Tibial nerve (tissue), 4 donors: ENCODE data around the gene COQ8A. TPM values are rescaled to one million over a fixed set of nuclear protein-coding genes. Genes with fewer than 3 reads are reported as not detected.
"Not testable (repeated sequence)": the region's sequence is repeated elsewhere in the genome, so short reads cannot be mapped to it uniquely, and the experiment has no call there.

Experiments used
- DNase-seq, 2 donors: peaks; one replicate each; pipeline ENCODE4 v3.0.0-alpha.2; 2019; ENCODE audit warnings: low spot score in 2 of 2
- H3K27ac ChIP-seq, 4 donors: fragments of 200-600 bp; sonication (generic) in 3 of 4; one replicate each; pipeline ENCODE4 v1.5.1; 2017 to 2019; ENCODE audit warnings: mild to moderate bottlenecking in 1 of 4
- H3K27me3 ChIP-seq, 2 donors: fragments of 200-600 bp; sonication (generic) in 1 of 2; one replicate each; pipeline versions ENCODE4 v1.5.1 to v1.6.0; 2017 to 2019
- H3K36me3 ChIP-seq, 3 donors: fragments of 200-600 bp; sonication (generic); one replicate each; pipeline ENCODE4 v1.5.1; 2018 to 2019
- H3K4me1 ChIP-seq, 4 donors: fragments of 200-600 bp; sonication (generic) in 3 of 4; one replicate each; pipeline ENCODE4 v1.5.1; 2017 to 2019
- H3K4me3 ChIP-seq, 4 donors: fragments of 200-600 bp; sonication (generic) in 3 of 4; one replicate each; pipeline ENCODE4 v1.5.1; 2017 to 2019; ENCODE audit warnings: mild to moderate bottlenecking in 1 of 4, moderate library complexity in 1 of 4
- H3K9me3 ChIP-seq, 4 donors: fragments of 200-600 bp; sonication (generic) in 3 of 4; one replicate each; pipeline ENCODE4 v1.5.1; 2017 to 2019
- CTCF ChIP-seq, 5 experiments: fragments of 200-600 bp in 3 of 5; fragments of 450-650 bp in 2 of 5; sonication (generic) in 3 of 5; IDR thresholded peaks; one replicate each; pipeline ENCODE4 v1.5.1; 2016 to 2019; ENCODE audit warnings: antibody characterized with exemption in 5 of 5, mild to moderate bottlenecking in 3 of 5, moderate library complexity in 2 of 5
- EP300 ChIP-seq, 2 donors: sonication (generic); formaldehyde crosslinking; IDR thresholded peaks; one replicate each; pipeline ENCODE4 v1.6.1; 2017; ENCODE audit warnings: antibody characterized with exemption in 2 of 2, mild to moderate bottlenecking in 1 of 2
- POLR2A ChIP-seq, 2 donors: fragments of 450-650 bp; IDR thresholded peaks; one replicate each; pipeline ENCODE4 v1.6.1; 2017; ENCODE audit warnings: antibody characterized with exemption in 2 of 2, mild to moderate bottlenecking in 2 of 2, moderate library complexity in 2 of 2
- WGBS, 2 donors: methylation state at CpG; one replicate each; pipeline ENCODE4 v1.1.5; 2018; 5-methylcytosine and 5-hydroxymethylcytosine counted together
- total RNA-seq, 4 donors: library from RNA; depleted of rRNA; stranded (reverse); fragments of >200 nt; gene quantifications; one replicate each; pipeline ENCODE4 v1.1.0, GENCODE V29; 2016

COQ8A gene
- total RNA-seq, 4 donors from 2014 or later, result 39.9 to 60.7 (median 55.5) TPM

- 55 to 62% methylated on average over 12 to 18 of the region's 18 CpGs for WGBS, 2 donors
- DNase-seq, result no peak
- peaks cover 0 to 17% (median 0%) of the 10 kb centered on the region in 3 donors for H3K36me3 ChIP-seq
- peaks cover 0 to 4% (median 0%) of the 10 kb centered on the region in 4 donors for H3K9me3 ChIP-seq
- peaks cover 0 to 19% (median 9%) of the 10 kb centered on the region in 4 donors for H3K4me1 ChIP-seq
- TF ChIP-seq CTCF (IDR thresholded peaks at IDR 0.05) (no peak), EP300 (IDR thresholded peaks at IDR 0.05) (no peak), POLR2A (IDR thresholded peaks at IDR 0.05) (no peak)
- H3K4me3 ChIP-seq, result no peak overlapping the region
- peak overlapping the region; percentile 17 to 84 (median 59) for H3K27ac ChIP-seq
- H3K27me3 ChIP-seq, result no peaks in the 10 kb centered on the region
These were observed 54.7 kb downstream of the COQ8A start for GRCh38 chr1:226994586-226995364.

DNA sequence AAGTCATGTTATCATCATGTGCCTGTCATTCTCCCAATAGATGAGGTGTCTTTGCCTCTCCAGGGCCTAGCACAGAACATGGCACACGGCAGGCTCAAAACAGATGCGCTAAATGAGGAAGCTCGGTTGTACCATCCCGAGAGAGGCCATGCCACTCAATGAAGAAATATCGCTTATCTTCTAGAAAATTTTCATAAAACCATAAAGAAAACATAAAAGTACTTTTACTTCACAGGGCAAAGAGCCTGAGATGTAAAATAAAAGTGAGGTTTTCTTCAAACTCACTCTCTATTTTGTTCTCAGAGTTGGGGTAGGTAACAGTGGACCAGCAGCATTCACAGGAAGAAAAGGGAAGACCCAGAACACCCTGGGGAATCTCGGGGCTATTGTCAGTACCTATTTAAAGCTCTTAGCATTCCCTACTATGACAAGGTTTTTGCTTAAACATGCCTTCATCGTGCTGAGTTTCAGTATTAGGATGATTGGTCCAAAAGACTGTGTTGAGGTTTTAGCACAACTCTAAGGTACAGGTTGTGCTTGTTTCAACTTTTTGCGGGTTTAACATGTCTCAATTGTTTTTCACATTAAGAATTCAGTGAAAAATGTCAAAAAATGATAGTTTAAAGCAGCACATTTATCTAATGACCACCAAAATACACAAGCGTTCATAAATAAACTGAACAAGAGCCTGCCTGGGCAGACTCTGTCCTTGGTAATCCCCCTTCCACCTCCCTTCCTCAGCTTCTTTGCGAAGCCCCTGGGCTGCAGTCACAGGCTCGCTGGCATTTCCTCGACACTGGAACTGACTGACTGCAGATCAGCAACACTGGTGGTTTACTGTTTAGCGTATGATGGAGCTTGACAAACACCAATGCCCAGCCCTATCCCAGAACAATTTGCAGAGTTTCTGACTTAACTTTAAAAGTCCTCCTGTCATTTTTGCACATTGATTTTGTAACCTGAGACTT is 55.6 kb downstream of the COQ8A start:
- Histone ChIP-seq H3K27me3 (no peaks in the 10 kb centered on the region), H3K27ac (peak overlapping the region in 2 of 4 donors; percentile 72 to 84), H3K4me3 (no peak overlapping the region), H3K36me3 (peaks cover 0 to 21% (median 0%) of the 10 kb centered on the region in 3 donors), H3K9me3 (peaks cover 0 to 4% (median 0%) of the 10 kb centered on the region in 4 donors), H3K4me1 (peaks cover 0 to 19% (median 6%) of the 10 kb centered on the region in 4 donors)
- TF ChIP-seq CTCF (IDR thresholded peaks at IDR 0.05) (no peak), EP300 (IDR thresholded peaks at IDR 0.05) (no peak), POLR2A (IDR thresholded peaks at IDR 0.05) (no peak)
- WGBS, 2 donors, result 75 to 87% methylated on average over 13 of the region's 13 CpGs
- no peak for DNase-seq

DNA sequence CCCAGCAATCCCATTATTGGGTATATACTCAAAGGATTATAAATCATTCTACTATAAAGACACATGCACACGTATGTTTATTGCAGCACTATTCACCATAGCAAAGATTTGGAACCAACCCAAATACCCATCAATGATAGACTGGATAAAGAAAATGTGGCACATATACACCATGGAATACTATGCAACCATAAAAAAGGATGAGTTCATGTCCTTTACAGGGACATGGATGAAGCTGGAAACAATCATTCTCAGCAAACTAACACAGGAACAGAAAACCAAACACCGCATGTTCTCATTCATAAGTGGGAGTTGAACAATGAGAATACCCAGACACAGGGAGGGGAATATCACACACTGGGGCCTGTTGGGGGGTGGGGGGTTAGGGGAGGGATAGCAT is 59.5 kb downstream of the COQ8A start:
- not testable (repeated sequence) for DNase-seq, H3K4me1 ChIP-seq, H3K27me3 ChIP-seq, H3K9me3 ChIP-seq, H3K4me3 ChIP-seq, H3K27ac ChIP-seq
- WGBS, 2 donors, result 100% methylated on average over 2 of the region's 2 CpGs
- H3K36me3 ChIP-seq, result peaks cover 0 to 54% (median 0%) of the 10 kb centered on the region in 3 donors

DNA sequence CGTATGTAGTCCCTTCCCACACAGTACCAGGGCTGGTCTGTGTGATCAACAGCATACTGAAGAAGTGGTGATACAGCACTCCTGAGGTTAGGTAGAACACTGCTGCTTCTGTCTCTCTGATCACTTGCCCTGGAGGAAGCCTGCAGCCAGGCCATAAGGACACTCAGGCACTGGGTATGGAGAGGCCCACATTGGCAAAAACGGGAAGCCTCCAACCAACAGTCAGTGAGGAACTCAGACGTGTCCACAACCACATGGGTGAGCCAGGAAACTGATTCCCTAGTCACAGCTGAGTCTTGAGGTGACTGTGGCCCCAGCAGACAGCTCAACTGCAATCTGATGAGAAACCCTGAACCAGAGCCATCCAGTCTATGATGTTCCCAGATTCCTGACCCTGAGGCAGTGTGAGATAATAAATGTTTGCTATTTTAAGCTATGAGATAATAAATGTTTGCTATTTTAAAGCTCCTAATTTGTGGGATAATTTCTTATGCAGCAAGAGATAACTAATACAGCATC is 62.5 kb downstream of the COQ8A start:
- Histone ChIP-seq H3K36me3 (peaks cover 0 to 64% (median 0%) of the 10 kb centered on the region in 3 donors), H3K27ac (no peak overlapping the region), H3K4me3 (no peak overlapping the region), H3K4me1 (no peaks in the 10 kb centered on the region), H3K27me3 (no peaks in the 10 kb centered on the region), H3K9me3 (peaks cover 0 to 4% (median 0%) of the 10 kb centered on the region in 4 donors)
- no peak for DNase-seq
- WGBS, 2 donors, result 55 to 77% methylated on average over 3 of the region's 3 CpGs
- TF ChIP-seq CTCF (IDR thresholded peaks at IDR 0.05) (no peak), POLR2A (IDR thresholded peaks at IDR 0.05) (no peak), EP300 (IDR thresholded peaks at IDR 0.05) (no peak)

- Histone ChIP-seq H3K27ac (no peak overlapping the region), H3K36me3 (peaks cover 0 to 64% (median 0%) of the 10 kb centered on the region in 3 donors), H3K4me3 (no peak overlapping the region), H3K4me1 (no peaks in the 10 kb centered on the region), H3K9me3 (peaks cover 0 to 4% (median 0%) of the 10 kb centered on the region in 4 donors), H3K27me3 (no peaks in the 10 kb centered on the region)
- WGBS, 2 donors, result 95 to 98% methylated on average over 8 of the region's 8 CpGs
- DNase-seq, result no peak
- TF ChIP-seq EP300 (IDR thresholded peaks at IDR 0.05) (no peak), POLR2A (IDR thresholded peaks at IDR 0.05) (no peak), CTCF (IDR thresholded peaks at IDR 0.05) (no peak)
These were observed 63.1 kb downstream of the COQ8A start for GRCh38 chr1:227003165-227003564.
